DMS53 (cell line): ENCODE results near the gene MIB2.

Experiments
- DNase-seq: peaks from one replicate; lab custom pipeline; 2025; lab: John Stamatoyannopoulos, UW

Gene MIB2

DNA sequence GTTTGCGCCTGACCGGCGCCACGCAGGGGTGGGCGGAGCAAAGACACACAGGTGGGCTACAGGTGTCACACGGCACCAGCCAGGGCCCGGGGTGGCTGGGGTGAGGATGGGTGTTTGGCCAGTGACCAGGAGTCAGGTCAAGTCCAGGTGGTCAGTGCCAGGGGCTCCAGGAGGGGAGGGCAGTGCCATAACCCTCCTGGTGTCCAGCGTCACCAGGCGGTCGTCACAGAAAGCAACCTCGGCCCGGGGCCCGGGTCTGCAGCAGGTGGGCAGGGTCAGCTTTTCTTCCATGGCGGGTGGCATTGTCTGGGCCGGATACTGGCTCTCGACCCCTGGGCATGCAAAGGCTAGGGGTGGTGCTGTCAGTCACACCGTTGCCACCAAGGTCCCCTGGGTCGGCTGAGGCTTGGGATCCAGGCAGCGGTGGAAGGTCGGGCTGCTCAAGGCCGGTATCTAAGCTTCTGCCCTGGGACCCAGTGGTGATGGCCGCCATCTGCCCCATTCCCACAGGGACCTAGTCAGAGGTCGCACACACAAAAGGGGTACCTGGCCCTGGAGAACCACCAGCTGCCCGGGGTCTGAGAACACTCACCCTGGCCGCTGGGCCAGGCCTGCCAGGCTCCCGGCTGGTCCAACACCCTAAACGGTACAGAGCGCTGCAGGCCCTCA is 17.1 kb upstream of the MIB2 start:
- peak; percentile 61 for DNase-seq

DNA sequence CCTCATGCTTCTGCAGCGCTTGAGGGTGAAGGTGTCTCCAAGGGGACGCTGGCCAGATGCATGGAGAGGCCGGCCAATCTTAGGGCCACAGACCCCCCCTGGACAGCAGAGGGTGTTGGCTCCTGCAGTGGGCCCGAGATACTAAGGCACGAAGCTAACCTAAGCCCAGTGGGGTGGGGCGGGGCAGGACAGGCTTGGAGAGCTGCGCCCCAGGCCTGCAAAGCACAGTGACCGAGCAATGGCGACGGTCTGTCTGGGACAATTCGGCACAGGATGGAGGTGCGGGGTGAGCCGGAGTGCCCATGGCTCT is 16.6 kb upstream of the MIB2 start:
- no peak for DNase-seq

DNA sequence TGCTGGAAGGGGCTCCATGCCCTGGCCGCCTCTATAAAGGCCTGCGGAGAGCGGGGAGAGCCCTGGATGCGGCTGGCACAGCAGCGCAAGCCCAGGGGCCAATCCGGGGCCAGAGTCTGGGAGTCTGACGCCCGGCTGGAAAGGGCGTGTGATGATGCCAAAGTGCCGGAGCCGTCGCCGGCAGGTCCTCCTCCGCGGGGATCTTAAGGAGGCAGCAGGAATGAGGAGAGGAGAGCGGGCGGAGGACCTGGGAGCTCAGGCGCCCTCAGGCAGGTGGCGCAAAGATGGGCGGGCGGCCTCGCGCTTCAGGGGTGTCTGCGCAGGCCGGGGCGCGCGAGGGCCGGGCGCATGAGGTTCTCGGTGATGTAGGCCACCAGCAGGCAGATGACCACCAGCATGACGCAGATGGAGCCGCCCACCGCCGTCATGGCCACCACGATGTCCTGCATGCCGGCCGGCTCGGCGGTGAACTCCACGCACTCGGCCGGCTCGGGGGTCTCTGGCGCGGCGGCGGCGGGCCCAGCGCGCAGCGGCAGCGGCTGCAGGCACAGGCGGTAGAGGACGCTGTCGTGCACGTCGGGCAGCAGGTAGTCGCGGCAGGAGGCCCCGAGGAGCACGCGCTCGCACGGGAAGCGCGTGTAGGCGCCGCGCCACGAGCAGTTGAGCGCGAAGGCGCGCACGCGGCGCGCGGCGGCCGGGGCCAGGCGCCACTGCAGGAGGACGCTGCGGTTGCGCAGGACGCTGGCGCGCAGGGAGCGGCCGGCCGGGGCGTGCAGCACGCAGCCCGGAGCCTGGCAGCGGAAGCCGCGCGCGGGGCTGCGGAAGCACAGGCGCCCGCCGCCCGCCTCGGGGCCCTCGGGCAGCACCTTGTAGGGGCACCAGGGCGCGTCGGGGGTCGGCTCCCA is 16.0 kb upstream of the MIB2 start:
- DNase-seq = peak; percentile 78

DNA sequence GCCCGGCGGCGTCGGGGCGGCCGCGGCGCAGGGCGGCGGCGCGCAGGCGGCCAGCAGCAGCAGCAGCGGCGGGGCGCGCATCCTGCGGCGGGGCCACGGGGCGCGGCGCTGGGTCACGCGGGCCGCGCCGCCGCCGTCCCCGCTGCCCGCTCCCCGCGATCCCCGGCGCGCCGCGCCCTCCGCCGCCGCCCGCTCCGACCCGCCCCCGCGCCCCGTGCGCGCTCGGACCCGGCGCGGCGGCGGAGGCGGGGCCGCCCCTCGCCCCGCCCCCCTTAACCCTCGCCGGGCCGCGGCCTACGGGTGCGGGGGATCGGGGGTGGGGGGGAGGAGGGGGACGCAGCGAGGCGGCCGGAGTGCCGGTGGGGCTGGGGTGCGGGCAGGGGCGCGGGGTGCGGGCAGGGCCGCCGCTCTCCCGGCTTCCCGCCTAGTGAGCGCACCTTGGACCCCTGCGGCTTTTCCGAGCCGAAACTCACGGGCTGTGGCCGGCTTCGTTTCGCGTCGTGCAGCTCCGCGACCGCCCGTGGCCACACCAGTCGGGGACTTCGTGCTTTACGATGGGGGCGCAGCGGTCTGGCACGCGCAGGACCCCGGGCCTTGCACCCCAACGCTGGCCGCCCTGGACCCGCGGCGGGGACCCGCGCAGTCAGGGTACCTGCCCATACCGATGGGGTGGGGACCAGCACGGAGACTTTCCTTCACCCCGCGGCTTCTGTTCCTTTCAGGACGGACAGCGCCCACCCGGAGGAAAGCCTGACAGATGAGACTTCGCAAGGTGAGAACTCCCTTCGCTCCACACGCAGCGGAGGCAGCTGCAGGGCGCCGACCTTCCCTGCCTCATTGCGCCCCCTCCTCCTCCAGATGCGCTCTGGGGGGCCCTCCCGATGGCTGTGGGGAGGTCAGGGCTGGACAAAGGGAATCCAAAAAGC is 15.1 kb upstream of the MIB2 start, which contains the start of gene FNDC10:
Gene FNDC10, minus strand, starts transcription at position 201 of the 926 bp plus-strand sequence. Its CDS starts 120 bp downstream, at position 81.
- DNase-seq = peak; percentile 69

DNA sequence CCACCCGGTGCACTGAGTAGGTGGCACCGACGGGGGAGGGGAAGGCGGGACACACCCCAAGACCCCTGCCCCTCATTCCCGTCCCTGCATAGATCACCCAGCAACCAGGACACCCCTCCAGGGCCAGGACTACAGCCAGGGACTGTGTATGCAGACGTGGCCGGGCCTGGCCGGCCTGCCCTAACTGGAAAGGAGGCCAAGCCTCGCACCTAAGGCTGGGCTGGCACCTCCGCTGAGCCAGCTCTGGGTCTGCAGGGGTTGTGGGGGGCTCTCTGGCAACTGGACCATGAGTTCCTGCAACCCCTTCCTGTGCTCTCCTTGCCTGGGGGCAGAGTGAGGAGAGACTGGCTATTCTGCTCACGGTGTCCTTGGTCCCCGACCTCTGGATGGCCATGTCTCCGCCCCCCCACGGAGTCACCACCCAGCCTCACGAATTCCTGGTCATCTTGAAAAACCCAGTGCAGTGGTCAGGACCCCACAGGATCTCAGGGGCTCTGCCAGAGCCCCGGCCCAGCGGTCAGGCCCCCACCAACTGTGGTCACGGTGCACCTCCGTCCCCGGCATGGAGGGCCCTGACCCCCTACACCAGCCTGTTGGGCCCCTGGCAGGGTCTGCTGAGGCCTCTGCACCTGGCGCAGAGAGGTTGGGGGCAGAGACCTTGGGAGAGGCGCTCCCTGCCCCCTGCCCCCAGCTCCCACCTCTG is 14.3 kb upstream of the MIB2 start:
- no peak for DNase-seq

DNA sequence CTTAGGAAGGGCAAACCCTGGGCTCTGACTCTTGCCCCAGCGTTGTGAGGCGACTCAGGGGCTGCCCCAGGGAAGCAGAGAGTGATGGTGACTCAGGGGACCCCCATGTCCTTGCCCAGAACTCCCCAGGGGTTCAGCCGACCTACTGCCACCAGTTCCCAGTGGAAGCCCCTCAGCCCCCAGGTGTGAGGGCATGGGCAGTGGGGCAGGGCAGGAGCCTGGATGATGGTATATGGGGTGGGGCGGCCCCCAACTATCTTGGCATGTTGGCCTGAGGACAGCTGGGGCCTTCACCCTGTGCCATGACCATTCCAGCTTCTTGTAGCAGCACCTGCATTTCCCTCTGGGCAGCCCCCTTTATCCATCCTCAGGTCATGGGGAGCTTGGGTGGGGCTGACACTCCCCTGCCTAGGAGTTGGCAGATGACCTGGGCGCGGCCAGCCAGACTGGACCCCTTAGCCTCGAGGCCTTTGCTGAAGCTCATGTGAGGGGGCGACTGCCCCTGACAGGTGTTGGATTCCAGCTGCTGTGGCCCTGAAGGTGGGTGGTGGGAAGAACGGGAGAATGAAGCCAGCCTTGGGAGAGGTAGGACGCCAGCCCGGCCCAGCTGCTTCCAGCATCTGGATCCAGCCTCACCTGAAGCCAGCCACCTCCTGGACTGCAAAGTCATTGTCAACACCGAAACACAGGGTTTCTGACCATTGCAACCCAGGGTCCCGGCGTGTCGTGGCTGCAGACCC is 13.6 kb upstream of the MIB2 start:
- no peak for DNase-seq

DNA sequence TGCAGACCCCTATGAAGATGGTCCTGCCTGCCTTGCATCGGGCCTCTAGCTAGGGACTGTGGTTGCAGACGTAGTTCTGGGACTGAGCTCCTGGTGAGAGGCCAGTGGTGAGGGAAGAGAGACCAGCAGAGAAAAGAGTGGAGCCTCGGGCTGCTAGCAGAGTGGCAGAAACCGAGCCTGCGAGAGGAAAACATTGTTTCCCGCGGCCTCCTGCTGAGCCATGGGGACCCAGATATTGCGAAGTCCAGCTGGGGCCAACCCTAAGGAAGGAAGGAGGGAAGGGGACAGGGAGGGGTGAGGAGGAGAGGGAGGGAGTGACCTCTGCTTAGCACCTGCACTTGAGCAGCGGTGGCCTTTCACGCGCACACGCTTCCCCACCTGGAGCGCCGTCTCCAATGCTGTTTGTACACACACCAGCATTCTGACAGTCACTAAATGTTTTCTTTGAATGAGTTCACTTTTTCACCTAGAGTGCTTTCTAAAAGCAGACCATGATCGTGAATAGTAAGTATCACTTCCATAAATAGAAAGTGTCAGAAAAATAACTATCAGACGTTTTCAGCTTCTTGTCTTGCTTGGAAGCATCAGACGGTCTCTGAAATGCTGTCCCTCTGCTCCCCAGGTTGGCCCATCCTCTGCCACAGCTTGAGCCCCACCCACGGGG is 12.9 kb upstream of the MIB2 start:
- peak; percentile 48 for DNase-seq

DNA sequence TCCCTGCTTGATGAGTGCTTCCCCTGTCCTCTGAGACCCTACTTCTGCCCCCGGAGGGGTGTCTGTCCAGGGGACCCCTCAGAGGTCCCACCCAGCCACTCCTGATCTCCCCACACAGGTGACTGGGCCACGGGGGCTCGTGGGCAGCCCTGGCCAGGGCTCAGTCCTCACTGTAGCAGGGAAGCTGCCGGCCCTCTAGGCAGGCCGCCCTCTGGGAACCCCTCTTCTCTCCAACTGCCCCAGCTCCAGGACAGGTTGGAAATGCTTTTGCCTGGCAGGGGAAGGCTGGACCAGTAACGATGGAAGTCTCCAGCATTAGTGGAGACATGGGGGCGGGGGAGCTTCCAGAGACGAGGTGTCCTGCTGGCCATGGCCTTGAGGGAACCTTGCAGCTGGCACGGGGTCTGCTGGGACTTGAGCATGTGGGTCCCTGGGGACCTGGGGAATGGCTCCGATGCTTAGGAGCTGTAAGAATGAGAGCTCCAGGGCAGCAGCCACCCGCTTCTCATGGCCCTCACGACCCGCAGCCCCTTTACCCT is 12.3 kb upstream of the MIB2 start:
- DNase-seq = no peak

DNA sequence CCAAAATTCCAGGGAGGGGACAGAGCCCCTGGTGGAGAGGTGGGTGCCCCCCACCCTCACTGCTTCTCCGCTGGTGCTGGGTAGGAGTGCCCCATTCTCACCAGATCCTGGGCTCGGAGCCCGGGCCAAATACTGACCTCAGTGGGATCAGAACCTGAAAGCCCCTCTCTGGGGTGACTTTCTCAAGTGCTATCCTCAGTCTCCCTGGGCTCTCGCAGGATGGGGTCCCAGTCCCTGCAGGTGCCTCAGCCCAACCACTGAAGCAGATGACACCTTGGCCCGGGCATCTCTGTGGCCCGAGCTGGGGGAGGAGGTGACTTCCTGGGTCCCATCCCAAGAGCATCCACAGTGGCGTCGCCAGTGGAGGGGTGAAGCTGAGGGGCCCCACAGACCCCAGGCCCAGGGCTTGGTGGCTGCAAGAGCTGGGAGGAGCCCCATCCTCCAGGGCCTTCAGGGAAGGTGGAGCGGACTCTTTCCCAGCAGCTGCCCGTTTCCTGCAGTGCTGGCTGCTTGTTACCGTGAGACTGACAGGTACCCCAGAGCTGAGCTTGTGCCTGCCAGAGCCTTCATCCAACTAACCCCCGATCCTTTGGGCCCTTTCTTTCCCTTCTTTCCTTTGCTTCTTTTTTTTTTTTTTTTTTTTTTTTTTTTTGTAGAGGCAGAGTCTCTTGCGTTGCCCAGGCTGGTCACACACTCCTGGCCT is 11.5 kb upstream of the MIB2 start:
- DNase-seq = peak; percentile 33

DNA sequence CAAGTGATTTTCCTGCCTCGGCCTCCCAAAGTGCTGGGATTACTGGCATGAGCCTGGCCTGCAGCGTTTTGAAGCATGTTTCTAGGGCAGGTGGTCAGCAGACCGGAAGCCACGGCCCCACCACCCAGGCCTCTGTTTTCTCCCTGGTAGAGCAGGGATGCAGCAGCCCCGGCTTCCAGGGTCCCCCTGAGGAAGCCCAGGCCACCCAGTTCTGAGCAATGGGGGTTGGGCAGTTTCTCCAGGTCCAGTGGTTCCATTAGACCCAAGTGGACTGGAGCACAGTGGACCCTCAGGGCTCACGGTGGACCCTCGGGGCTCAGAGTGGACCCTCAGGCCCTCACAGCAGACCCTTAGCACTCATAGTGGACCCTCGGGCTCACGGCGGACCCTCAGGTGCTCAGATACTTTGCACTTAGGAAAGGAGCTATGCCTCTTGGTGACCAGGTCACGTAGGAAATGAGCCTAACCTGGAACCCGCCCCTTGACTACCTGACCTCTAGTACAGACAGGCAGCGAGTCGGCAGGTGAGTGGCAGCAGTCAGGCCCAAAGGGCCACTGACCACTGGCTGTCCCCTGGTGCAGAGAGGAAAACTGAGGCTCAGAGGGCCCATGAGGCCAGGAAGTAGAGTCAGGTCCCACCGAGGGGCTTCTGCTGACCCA is 10.8 kb upstream of the MIB2 start:
- DNase-seq = no peak

DNA sequence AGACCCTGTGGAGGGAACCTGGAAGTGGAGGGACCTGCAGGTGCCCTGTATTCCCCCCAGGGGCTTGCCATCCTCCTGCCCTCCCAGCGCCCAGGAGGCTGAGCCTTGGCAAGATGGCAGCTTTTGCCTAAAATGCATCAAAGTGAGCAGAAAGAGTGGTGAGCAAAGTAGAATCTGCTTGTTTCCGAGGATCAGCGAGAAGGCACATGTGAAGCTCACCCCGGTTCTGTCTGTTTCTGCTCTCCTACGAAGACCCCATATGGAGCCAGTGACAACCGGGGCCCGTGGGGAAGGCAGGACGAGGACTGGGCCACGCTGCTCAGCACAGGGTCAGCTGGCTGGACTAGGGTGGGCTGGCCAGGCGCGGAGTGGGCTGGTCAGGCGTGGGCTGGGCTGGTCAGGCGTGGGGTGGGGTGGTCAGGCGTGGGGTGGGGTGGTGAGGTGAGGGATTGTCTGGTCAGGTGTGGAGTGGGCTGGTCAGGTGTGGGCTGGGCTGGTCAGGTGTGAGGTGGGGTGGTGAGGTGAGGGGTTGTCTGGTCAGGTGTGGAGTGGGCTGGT is 10.2 kb upstream of the MIB2 start:
- DNase-seq = no peak

DNA sequence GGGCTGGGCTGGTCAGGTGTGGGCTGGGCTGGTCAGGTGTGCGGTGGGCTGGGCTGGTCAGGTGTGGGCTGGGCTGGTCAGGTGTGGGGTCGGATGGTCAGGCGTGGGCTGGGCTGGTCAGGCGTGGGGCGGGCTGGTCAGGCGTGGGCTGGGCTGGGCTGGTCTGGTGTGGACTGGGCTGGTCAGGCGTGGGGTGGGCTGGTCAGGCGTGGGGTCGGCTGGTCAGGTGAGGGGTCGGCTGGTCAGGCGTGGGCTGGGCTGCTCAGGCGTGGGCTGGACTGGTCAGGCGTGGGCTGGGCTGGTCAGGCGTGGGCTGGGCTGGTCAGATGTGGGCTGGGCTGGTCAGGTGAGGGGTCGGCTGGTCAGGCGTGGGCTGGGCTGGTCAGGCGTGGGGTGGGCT is 9.6 kb upstream of the MIB2 start:
- DNase-seq = no peak

DNA sequence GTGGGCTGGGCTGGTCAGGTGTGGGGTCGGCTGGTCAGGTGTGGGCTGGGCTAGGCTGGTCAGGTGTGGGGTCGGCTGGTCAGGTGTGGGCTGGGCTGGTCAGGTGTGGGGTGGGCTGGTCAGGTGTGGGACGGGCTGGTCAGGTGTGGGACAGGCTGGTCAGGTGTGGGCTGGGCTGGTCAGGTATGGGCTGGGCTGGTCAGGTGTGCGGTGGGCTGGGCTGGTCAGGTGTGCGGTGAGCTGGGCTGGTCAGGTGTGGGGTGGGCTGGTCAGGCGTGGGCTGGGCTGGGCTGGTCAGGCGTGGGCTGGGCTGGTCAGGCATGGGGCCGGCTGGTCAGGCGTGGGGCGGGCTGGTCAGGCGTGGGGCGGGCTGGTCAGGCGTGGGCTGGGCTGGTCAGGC is 9.1 kb upstream of the MIB2 start:
- DNase-seq = no peak

DNA sequence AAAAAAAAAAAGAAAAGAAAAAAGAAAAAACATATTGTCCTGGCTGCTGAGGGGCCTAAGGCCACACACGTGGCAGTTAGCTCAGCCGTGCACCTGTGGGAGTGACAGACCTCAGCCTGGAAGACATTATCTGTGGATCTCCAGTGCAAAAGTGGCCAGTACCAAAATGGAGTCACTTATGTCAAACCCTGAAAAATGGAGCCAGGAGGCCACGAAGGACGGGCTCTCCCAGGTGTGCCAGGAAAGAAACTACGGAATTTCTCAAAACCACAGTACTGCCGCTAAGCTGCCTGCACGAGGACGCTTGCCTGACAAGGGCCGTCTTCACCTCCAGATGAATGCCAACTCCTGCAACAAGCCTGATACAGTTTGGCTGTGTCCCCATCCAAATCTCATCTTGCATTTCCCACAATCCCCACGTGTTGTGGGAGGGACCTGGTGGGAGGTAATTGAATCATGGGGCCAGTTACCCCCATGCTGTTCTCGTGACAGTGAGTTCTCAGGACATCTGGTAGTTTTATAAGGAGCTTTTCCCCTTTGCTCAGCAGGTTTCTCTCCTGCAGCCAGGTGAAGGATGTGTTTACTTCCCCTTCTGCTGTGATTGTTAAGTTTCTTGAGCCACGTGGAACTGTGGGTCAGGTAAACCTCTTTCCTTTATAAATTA is 5.3 kb upstream of the MIB2 start:
- no peak for DNase-seq

DNA sequence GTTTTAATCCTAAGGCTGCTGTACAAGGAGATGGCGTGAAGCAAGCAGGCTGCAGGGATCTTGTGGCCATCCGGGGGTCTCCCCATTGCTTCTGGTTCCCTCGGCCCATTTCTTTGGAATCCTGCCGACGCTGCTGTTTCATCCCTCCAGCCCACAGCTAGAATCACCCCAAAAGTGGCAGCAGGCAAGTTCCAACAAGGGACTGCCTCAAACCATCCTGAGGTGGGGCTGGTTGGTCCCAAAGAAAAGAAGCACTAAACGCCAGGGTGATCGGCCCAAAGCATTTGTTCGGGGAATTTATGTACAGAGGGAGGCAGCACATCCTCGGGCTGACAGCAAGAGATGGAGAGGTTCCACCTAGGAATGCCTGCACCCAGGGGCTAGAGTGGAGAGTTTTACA is 4.5 kb upstream of the MIB2 start:
- DNase-seq = no peak

DNA sequence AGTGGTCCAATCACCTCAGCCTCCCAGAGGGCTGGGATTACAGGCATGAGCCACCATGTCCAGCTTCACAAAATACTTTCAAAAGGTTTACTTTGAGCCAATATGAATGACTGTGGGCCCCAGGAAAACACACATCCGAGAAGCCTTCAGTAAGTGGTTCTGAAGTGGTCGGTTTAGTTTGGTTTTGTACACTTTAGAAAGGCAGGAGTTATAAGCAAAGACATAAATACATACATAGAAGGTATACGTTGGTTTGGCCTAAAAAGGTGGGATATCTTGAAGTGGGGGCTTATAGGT is 3.2 kb upstream of the MIB2 start:
- DNase-seq = peak; percentile 81

DNA sequence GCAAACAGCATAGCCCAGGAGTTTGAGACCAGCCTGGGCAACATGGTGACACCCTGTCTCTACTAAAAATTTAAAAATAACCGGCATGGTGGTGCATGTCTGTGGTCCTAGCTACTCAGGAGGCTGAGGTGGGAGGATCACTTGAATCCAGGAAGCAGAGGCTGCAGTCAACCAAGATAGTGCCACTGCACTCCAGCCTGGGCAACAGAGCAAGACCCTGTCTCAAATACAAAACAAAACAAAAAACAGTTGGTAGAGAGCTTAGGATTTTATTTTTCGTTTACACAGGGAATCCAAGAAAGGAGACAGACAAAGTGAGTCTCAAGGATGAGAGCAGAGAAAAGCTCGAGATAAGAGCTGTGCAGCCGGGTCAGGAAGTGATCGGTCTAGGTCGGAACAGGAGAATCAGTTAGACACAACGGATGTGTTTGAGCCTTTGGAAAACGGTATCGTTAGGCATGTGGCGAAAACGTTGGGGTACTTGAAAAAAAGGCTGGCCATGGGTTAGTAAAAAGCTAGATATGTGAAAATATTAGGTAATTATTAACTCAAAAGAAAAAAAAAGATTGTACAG is 1.7 kb upstream of the MIB2 start:
- no peak for DNase-seq
